Activated T-helper 1 cell treated with anti-CD3 and anti-CD28 coated beads, Interleukin-12 subunit alpha, Interleukin-12 subunit beta, Interleukin-2, Interleukin-4 antibody, amounts not matched to agents 30 ng/mL and 10 ng/mL and 1 ng/mL, durations not matched to agents 14 hours and 24 hours and 36 hours (primary cell): ENCODE data around the gene UST. TPM values are rescaled to one million over a fixed set of nuclear protein-coding genes. Genes with fewer than 3 reads are reported as not detected.
"Not testable (repeated sequence)": the region's sequence is repeated elsewhere in the genome, so short reads cannot be mapped to it uniquely, and the experiment has no call there.

Experiments used
- DNase-seq: peaks from one replicate; pipeline ENCODE4 v3.0.0; 2021; ENCODE audit warnings: low spot score
- H3K27ac Mint-ChIP-seq: one replicate; pipeline ENCODE4 v1.8.0; 2021; ENCODE audit warnings: mild to moderate bottlenecking, mixed read lengths
- H3K27me3 Mint-ChIP-seq: one replicate; pipeline ENCODE4 v1.8.0; 2022; ENCODE audit warnings: mild to moderate bottlenecking, moderate library complexity, mixed read lengths; ENCODE audit not compliant: insufficient read depth
- H3K36me3 Mint-ChIP-seq: one replicate; pipeline ENCODE4 v1.8.0; 2021; ENCODE audit warnings: low read depth, mixed read lengths
- H3K4me1 Mint-ChIP-seq: one replicate; pipeline ENCODE4 v1.8.0; 2021; ENCODE audit warnings: low read depth, mixed read lengths
- H3K4me3 Mint-ChIP-seq: one replicate; pipeline ENCODE4 v1.8.0; 2021; ENCODE audit warnings: mild to moderate bottlenecking, moderate library complexity, mixed read lengths
- H3K9me3 Mint-ChIP-seq: one replicate; pipeline ENCODE4 v1.8.0; 2021; ENCODE audit warnings: mixed read lengths
- intact Hi-C: fragments of 100-400 bp; cut with micrococcal nuclease; formaldehyde crosslinking; loops from one replicate; pipeline ENCODE4 v1.15.1; 2024
- total RNA-seq: library from RNA; stranded (reverse); gene quantifications from 2 replicates; pipeline ENCODE4 v1.2.3, GENCODE V29; 2022

Gene UST
- total RNA-seq, 1 donor from 2014 or later = 0.49 TPM

DNA sequence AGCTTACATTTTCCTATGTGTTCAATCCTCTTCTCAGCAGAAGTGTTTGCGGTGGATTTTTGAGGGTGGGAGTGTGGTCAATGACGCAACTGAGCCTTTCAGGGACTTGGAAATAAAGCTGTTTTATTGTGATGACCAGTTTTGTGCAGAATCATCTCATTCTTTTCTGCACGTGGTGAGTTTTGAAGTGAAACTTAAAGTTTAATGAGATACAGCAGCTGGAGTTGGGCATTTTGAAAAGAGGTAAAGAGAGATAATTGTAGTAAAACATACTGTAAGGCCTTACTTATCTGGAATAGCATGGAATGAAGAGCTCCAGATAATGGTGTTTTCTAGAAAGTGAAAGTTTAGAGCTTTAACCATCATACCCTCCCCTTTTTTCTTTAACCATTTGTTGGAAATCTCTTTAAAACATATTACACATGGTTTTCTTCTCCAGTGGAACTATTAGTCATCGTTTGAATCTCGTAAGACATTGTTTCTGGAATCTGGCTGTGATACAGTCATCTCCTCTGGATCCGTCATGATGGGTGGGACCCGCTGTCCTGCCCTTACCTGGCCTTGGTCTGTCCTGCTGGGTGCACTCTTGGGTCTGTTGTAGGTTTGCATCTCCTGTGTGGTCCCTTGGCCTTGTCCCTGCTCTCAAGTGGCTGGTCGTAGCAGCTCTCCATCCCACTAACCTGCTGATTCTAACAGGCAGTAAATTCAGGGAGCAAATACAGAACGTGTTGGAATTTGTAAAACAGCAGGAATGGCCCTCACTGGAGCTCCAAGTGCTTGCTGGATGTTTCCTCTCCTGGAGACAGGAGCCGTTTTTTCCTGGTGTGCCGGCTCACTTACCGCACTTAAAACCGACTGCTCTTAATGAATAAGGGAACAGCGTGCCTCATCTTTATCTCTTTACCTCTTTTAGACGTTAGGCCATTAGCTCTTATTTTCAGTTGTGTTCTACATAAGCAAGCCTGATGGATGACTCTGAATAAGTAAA is 29.8 kb downstream of the UST start:
- H3K4me1 Mint-ChIP-seq = peaks cover 12% of the 10 kb centered on the region
- H3K4me3 Mint-ChIP-seq = no peak overlapping the region
- no peaks in the 10 kb centered on the region for H3K9me3 Mint-ChIP-seq
- no peak overlapping the region for H3K27ac Mint-ChIP-seq
- intact Hi-C loops = no loop called here
- no peak for DNase-seq
- H3K27me3 Mint-ChIP-seq = peaks cover 24% of the 10 kb centered on the region
- H3K36me3 Mint-ChIP-seq = no peaks in the 10 kb centered on the region

DNA sequence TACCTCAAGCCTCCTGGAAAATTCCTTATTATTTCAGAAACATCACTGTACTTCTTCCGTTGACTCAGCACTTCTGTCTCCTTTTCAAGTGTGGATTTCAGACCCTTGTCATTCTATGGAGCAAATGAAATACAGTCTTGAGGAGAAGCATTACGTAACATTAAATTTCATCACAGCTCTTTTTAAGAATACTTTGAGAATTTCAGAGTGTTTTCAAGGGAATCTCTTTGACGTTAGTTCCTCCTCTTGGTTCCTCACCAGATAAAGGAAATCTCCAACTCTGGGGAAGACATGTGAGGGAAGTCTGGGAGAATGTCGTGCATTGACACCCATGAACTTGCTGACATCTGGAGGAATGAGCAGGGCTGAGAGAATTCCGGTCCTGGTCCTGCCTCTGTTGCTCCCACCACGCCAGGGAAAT is 32.3 kb downstream of the UST start:
- Mint-ChIP-seq H3K9me3 (no peaks in the 10 kb centered on the region), H3K4me1 (peaks cover 7% of the 10 kb centered on the region), H3K4me3 (no peak overlapping the region), H3K36me3 (no peaks in the 10 kb centered on the region), H3K27ac (no peak overlapping the region), H3K27me3 (peaks cover 16% of the 10 kb centered on the region)
- intact Hi-C loops = no loop called here
- DNase-seq = no peak

DNA sequence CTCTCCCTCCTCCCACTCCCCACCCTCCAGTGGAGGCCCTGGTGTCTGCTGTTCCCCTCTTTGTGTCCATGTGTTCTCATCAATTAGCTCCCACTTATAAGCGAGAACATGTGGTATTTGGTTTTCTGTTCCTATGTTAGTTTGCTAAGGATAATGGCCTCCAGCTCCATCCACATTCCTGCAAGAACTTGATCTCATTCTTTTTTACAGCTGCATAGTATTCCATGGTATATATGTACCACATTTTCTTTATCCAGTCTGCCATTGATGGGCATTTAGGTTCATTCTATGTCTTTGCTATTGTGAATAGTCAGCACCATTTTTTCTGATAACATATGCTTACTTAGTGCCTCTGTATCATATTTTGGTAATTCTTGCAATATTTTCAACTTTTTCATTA is 33.6 kb downstream of the UST start:
- H3K36me3 Mint-ChIP-seq, H3K27ac Mint-ChIP-seq, DNase-seq, H3K9me3 Mint-ChIP-seq, H3K4me3 Mint-ChIP-seq, H3K4me1 Mint-ChIP-seq: not testable (repeated sequence)
- intact Hi-C loops = loop anchor here (2.0 kb wide), 1 partner anchor 22 kb away; no protein-coding TSS in a partner anchor
- H3K27me3 Mint-ChIP-seq = peaks cover 13% of the 10 kb centered on the region

DNA sequence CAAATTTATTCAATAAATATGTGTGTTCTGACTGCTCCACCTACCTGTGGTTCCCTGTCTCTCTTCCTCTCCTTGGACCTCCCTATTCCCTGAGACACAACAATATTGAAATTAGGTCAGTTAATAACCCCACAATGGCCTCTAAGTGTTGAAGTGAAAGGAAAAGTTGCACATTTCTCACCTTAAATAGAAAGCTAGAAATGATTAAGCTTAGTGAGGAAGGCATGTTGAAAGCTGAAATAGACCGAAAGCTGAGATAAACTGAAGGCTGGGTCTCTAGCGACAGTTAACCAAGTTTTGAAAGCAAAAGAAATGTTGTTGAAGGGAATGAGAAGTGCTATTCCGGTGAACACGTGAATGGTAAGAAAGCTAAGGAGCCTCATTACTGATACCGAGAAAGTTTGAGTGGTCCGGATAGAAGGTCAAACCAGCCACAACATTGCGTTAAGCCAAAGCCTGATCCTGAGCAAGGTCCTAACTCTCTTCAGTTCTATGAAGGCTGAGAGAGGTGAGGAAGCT is 34.1 kb downstream of the UST start:
- no peaks in the 10 kb centered on the region for H3K9me3 Mint-ChIP-seq
- intact Hi-C loops = loop anchor here (2.0 kb wide), 1 partner anchor 22 kb away; no protein-coding TSS in a partner anchor

DNA sequence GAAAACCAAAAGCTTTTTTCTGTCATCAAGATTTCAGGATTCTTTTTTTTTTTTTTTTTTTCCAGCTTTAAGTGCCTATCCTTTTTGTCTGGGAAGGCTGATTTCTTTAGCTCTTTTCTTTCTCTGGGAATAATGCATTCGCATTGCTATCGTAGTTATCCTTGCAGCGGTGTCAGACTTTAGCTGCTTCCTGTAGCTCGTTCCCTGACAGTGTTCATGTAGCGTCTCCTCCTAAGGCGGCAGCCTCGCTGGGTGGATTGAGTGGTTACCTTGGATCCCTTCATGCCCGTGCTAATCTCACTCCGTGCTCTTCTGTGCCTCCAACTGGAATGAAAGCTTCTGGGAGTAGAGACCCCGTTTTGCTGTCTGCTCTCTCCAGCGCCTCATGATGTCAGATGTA is 43.1 kb downstream of the UST start:
- Mint-ChIP-seq H3K4me3 (no peak overlapping the region), H3K9me3 (peaks cover 4% of the 10 kb centered on the region), H3K27me3 (peaks cover 9% of the 10 kb centered on the region), H3K4me1 (no peaks in the 10 kb centered on the region), H3K27ac (no peak overlapping the region), H3K36me3 (no peaks in the 10 kb centered on the region)
- DNase-seq = no peak
- intact Hi-C loops = no loop called here

More for the DNA sequence above, 34.1 kb downstream of the UST start:
- Mint-ChIP-seq H3K4me3 (no peak overlapping the region), H3K4me1 (peaks cover 7% of the 10 kb centered on the region), H3K27me3 (peaks cover 13% of the 10 kb centered on the region), H3K36me3 (no peaks in the 10 kb centered on the region), H3K27ac (no peak overlapping the region)
- no peak for DNase-seq

DNA sequence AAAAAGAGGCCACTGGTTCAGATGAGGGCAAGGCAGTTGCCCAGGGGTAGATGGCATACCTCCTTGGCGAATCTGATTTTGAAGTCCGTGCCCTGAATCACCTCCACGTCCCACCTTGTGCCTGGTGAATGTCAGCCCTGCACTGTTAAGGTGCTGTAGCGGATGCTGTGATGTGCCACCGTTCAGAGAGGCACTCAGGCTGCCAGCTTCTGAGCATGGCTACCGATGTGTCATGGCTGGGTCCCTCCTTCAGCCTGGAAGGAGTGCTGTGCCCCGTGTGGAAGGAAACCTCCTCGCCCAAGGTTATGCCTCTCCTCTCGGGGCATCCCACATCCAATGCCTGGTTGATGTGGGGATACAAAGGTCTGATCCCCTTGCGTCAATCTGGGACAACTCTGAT is 43.6 kb downstream of the UST start:
- Mint-ChIP-seq H3K4me1 (no peaks in the 10 kb centered on the region), H3K4me3 (no peak overlapping the region), H3K9me3 (peaks cover 4% of the 10 kb centered on the region), H3K36me3 (no peaks in the 10 kb centered on the region), H3K27ac (no peak overlapping the region), H3K27me3 (peaks cover 9% of the 10 kb centered on the region)
- intact Hi-C loops = no loop called here
- DNase-seq = no peak

DNA sequence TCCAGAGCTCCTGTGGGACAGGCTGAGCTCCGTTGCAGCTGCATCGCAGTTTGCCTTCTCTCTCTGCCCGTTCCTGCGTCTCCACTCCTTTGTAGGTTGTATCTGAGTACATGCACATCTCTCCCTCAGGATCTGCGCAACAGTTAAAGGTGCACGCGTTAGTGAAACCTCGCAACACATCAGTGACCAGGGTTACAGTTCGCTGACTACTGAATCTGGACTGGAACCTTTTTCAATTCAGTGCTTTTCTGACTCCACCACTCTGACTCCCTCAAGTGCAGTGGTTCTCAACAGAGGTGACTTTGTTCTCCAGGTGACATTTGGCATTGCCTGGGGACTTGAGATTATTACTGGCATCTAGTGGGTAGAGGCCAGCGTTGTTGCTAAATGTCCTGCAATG is 44.0 kb downstream of the UST start:
- no peak for DNase-seq

DNA sequence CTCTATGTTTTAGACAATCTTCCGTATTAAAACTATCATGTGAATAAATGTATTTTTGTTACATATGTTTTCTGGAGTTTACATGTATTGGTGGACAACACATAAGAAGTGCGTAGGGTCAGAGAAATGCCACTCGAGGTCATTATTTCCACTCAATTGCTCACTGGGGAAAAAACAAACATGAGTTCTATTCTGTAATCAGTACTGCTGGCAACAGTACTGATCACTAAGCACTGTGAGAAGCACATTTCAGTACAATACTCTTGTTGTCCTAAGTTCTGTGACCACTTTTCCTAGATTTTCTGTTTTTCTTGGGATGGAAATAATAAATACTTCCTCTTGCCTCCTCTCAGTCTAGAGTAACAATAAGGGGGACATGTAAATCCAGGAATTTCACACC is 44.5 kb downstream of the UST start:
- no peak overlapping the region for H3K27ac Mint-ChIP-seq
- H3K4me1 Mint-ChIP-seq = no peaks in the 10 kb centered on the region
- intact Hi-C loops = no loop called here
- DNase-seq = no peak
- peaks cover 9% of the 10 kb centered on the region for H3K27me3 Mint-ChIP-seq
- H3K36me3 Mint-ChIP-seq = no peaks in the 10 kb centered on the region
- peaks cover 4% of the 10 kb centered on the region for H3K9me3 Mint-ChIP-seq
- H3K4me3 Mint-ChIP-seq = no peak overlapping the region

More for the DNA sequence above, 44.0 kb downstream of the UST start:
- Mint-ChIP-seq H3K9me3 (peaks cover 4% of the 10 kb centered on the region), H3K4me1 (no peaks in the 10 kb centered on the region), H3K36me3 (no peaks in the 10 kb centered on the region), H3K4me3 (no peak overlapping the region), H3K27me3 (peaks cover 9% of the 10 kb centered on the region), H3K27ac (no peak overlapping the region)
- intact Hi-C loops = no loop called here

DNA sequence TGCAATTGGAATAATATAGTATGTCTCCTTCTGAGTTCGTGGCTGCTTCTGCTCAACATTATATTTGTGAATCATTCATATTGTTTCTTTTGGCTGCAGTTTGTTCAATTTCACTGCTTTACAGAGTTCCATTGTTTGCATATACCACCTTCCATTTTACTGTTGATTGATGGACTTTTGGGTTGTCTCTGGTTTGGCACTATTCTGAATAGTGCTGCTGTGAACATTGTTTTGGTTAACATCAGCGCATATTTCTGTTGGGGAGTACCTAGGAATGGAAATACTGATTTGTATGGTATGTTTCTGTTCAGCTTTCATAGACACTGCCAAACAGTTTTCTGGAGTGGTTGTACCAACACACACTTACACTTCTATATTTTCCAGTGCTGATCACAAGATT is 46.9 kb downstream of the UST start:
- peaks cover 9% of the 10 kb centered on the region for H3K27me3 Mint-ChIP-seq
- peaks cover 4% of the 10 kb centered on the region for H3K9me3 Mint-ChIP-seq
- H3K4me1 Mint-ChIP-seq = no peaks in the 10 kb centered on the region
- intact Hi-C loops = no loop called here
- H3K27ac Mint-ChIP-seq = no peak overlapping the region
- H3K4me3 Mint-ChIP-seq = no peak overlapping the region
- H3K36me3 Mint-ChIP-seq = no peaks in the 10 kb centered on the region
- no peak for DNase-seq

DNA sequence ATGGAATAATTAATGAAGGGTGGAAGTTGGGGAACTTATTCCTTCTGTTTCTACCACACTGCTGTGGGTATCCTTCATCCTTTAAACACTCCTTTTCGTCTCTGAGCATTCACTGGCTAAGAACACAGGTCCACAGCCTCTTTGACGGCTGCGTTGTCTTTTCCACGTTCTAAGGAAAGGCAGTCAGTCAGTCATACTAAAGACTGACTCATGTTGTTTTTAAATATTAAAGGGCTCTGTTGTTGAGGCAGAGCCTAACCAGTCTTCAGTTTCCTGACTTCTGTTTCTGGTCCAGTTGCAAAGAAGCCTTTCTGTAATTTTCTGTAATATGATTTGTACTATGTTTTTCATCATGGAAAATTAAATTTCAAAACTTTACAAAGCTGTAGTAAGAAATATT is 48.0 kb downstream of the UST start:
- Mint-ChIP-seq H3K9me3 (peaks cover 4% of the 10 kb centered on the region), H3K27ac (no peak overlapping the region), H3K4me3 (no peak overlapping the region), H3K4me1 (no peaks in the 10 kb centered on the region), H3K27me3 (peaks cover 7% of the 10 kb centered on the region), H3K36me3 (no peaks in the 10 kb centered on the region)
- intact Hi-C loops = no loop called here
- DNase-seq = no peak

DNA sequence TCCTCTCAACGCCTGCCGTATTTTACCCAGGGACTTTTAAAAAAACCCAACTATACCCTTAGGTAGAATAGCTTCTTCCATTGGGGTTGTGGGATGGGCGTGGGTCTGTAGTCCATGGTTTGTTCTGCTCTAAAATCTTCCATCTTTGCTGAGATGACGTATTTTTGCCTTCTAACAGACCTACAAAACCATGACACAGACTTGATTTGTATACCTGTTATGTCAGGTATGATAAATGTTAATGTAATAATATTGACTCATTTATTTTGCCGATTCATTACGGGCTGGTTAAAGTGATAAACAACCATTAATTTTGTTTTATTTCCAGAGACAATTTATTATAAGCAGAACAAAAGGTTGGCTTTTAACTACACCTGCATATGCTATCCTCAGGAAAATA is 48.7 kb downstream of the UST start:
- Mint-ChIP-seq H3K4me3 (no peak overlapping the region), H3K27me3 (peaks cover 15% of the 10 kb centered on the region), H3K4me1 (no peaks in the 10 kb centered on the region), H3K9me3 (peaks cover 4% of the 10 kb centered on the region), H3K27ac (no peak overlapping the region), H3K36me3 (no peaks in the 10 kb centered on the region)
- intact Hi-C loops = no loop called here
- DNase-seq = no peak

DNA sequence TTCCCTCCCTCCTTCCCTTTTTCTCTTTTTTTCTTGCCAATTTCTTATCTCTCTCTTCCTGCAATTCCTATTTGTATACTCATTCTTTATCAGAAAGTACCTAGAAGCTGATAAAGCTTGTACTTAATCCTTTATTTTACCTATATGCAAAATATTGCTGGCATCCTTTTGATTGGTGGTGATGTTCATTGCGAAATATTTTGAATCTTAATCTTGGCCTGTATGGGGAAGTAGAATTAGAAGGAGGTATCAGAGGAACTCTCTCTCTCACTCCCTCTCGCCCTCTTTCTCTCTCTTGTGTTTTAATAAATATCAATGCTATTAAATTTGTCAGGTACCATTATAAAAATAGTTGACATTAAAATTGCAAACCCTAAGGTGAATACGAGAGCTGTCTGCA is 52.8 kb downstream of the UST start:
- no peaks in the 10 kb centered on the region for H3K9me3 Mint-ChIP-seq
- no peaks in the 10 kb centered on the region for H3K36me3 Mint-ChIP-seq
- no peak overlapping the region for H3K4me3 Mint-ChIP-seq
- H3K4me1 Mint-ChIP-seq = no peaks in the 10 kb centered on the region
- intact Hi-C loops = no loop called here
- peaks cover 19% of the 10 kb centered on the region for H3K27me3 Mint-ChIP-seq
- no peak for DNase-seq
- H3K27ac Mint-ChIP-seq = no peak overlapping the region

DNA sequence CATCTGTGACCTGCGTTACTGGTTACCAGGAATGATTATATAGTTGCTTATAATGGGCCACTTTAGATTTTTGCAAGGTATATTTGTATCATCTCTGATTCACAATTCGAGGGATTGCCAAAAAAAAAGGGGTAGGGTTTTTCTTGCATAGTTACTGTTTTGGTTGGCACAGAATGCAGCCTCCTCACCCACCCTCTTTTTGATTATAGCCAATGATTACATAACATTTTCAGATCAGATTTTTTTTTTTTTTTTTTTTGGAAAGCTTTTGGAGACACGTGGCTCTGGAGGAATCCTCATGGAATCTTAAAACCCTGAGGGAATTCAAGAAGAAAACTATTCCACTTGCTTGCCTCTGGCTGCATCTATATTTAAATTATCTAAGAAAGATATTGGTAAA is 53.7 kb downstream of the UST start:
- no peaks in the 10 kb centered on the region for H3K4me1 Mint-ChIP-seq
- no peak overlapping the region for H3K4me3 Mint-ChIP-seq
- H3K9me3 Mint-ChIP-seq = no peaks in the 10 kb centered on the region
- no peaks in the 10 kb centered on the region for H3K36me3 Mint-ChIP-seq
- H3K27me3 Mint-ChIP-seq = peaks cover 19% of the 10 kb centered on the region
- intact Hi-C loops = no loop called here
- H3K27ac Mint-ChIP-seq = no peak overlapping the region
- DNase-seq = no peak
